Measurements from ENCODE around the gene TRIO.

GRCh38 chr5:14330729-14331385 lies 187.7 kb downstream of the TRIO start:
- TF ChIP-seq CTCF (IDR thresholded peaks at IDR 0.05) (no peak), HMGA2 (CRISPR knock-in tag; IDR thresholded peaks at IDR 0.05) (no peak), NFATC4 (CRISPR knock-in tag; IDR thresholded peaks at IDR 0.05) (no peak), NFYB (CRISPR knock-in tag; conservative IDR thresholded peaks at IDR 0.05; ENCODE audit: low read depth) (no peak), FOXP4 (CRISPR knock-in tag; IDR thresholded peaks at IDR 0.05) (no peak), FOXK1 (CRISPR knock-in tag; IDR thresholded peaks at IDR 0.05) (no peak), NFE2L1 (CRISPR knock-in tag; IDR thresholded peaks at IDR 0.05) (no peak), TEAD4 (CRISPR knock-in tag; IDR thresholded peaks at IDR 0.05) (no peak), IRF1 (CRISPR knock-in tag; IDR thresholded peaks at IDR 0.05) (no peak), ZBTB21 (CRISPR knock-in tag; IDR thresholded peaks at IDR 0.05; ENCODE audit: borderline replicate concordance) (no peak), ZNF232 (CRISPR knock-in tag; IDR thresholded peaks at IDR 0.05) (no peak), USF1 (CRISPR knock-in tag; IDR thresholded peaks at IDR 0.05) (no peak)
- TF ChIP-seq, protein P1, sequence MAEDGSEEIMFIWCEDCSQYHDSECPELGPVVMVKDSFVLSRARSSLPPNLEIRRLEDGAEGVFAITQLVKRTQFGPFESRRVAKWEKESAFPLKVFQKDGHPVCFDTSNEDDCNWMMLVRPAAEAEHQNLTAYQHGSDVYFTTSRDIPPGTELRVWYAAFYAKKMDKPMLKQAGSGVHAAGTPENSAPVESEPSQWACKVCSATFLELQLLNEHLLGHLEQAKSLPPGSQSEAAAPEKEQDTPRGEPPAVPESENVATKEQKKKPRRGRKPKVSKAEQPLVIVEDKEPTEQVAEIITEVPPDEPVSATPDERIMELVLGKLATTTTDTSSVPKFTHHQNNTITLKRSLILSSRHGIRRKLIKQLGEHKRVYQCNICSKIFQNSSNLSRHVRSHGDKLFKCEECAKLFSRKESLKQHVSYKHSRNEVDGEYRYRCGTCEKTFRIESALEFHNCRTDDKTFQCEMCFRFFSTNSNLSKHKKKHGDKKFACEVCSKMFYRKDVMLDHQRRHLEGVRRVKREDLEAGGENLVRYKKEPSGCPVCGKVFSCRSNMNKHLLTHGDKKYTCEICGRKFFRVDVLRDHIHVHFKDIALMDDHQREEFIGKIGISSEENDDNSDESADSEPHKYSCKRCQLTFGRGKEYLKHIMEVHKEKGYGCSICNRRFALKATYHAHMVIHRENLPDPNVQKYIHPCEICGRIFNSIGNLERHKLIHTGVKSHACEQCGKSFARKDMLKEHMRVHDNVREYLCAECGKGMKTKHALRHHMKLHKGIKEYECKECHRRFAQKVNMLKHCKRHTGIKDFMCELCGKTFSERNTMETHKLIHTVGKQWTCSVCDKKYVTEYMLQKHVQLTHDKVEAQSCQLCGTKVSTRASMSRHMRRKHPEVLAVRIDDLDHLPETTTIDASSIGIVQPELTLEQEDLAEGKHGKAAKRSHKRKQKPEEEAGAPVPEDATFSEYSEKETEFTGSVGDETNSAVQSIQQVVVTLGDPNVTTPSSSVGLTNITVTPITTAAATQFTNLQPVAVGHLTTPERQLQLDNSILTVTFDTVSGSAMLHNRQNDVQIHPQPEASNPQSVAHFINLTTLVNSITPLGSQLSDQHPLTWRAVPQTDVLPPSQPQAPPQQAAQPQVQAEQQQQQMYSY (CRISPR knock-in tag; IDR thresholded peaks at IDR 0.05) = no peak
